CD14-positive monocyte (primary cell): ENCODE results near the gene DISP2. TPM values are rescaled to one million over a fixed set of nuclear protein-coding genes. Genes with fewer than 3 reads are reported as not detected.

Source experiments
- DNase-seq, 3 donors: peaks; one replicate each; pipeline ENCODE4 v3.0.0-alpha.2; 2011 to 2022
- H2AFZ ChIP-seq: 2 replicates; pipeline ENCODE4 v1.6.0; 2012; ENCODE audit warnings: mild to moderate bottlenecking, low read depth, low read length, inconsistent platforms; ENCODE audit not compliant: insufficient read depth, poor library complexity, severe bottlenecking
- H3K27ac ChIP-seq, 2 donors: 1 replicate in 1 of 2; 2 replicates in 1 of 2; pipeline ENCODE4 v1.5.1; 2012 to 2013; ENCODE audit warnings: low read length in 2 of 2, control low read depth in 1 of 2, inconsistent platforms in 1 of 2, low read depth in 1 of 2, mild to moderate bottlenecking in 1 of 2
- H3K27me3 ChIP-seq, 2 donors: one replicate each; pipeline versions ENCODE4 v1.6.0 to v1.6.1; 2011 to 2013; ENCODE audit warnings: low read length in 2 of 2; ENCODE audit not compliant: control insufficient read depth in 2 of 2, insufficient read depth in 2 of 2
- H3K36me3 ChIP-seq, 2 donors: replicated peaks in 1 of 2; 1 replicate in 1 of 2; 2 replicates in 1 of 2; pipeline versions ENCODE4 v1.5.1 to v1.6.1; 2012 to 2013; ENCODE audit warnings: low read length in 2 of 2, control low read depth in 1 of 2, inconsistent platforms in 1 of 2, mild to moderate bottlenecking in 1 of 2; ENCODE audit not compliant: insufficient read depth in 2 of 2, control insufficient read depth in 1 of 2
- H3K4me1 ChIP-seq, 2 donors: 1 replicate in 1 of 2; 2 replicates in 1 of 2; pipeline versions ENCODE4 v1.5.1 to v1.6.1; 2012 to 2013; ENCODE audit warnings: low read length in 2 of 2, control low read depth in 1 of 2, inconsistent platforms in 1 of 2, mild to moderate bottlenecking in 1 of 2, moderate library complexity in 1 of 2; ENCODE audit not compliant: insufficient read depth in 2 of 2, control insufficient read depth in 1 of 2
- H3K4me2 ChIP-seq: replicated peaks from 2 replicates; pipeline ENCODE3; 2012; ENCODE audit warnings: low read length, moderate library complexity, mild to moderate bottlenecking; ENCODE audit not compliant: poor library complexity, severe bottlenecking; ENCODE audit errors: extremely low read depth
- H3K4me3 ChIP-seq, 3 experiments: fragments of 200-600 bp in 1 of 3; sonication (generic) in 1 of 3; replicated peaks in 1 of 3; 1 replicate in 2 of 3; 2 replicates in 1 of 3; pipeline ENCODE4 v1.5.1; 2011 to 2013; ENCODE audit warnings: low read length in 3 of 3, mild to moderate bottlenecking in 3 of 3, control low read depth in 2 of 3, low read depth in 2 of 3, inconsistent platforms in 1 of 3, moderate library complexity in 1 of 3
- H3K79me2 ChIP-seq: 2 replicates; pipeline ENCODE4 v1.6.0; 2012; ENCODE audit warnings: mild to moderate bottlenecking, control low read depth, inconsistent platforms, low read length, moderate library complexity; ENCODE audit not compliant: insufficient read depth
- H3K9ac ChIP-seq: 2 replicates; pipeline ENCODE4 v1.6.0; 2017; ENCODE audit warnings: low read length, mild to moderate bottlenecking; ENCODE audit not compliant: insufficient read depth, poor library complexity, severe bottlenecking
- H3K9me3 ChIP-seq, 2 donors: replicated peaks in 1 of 2; 1 replicate in 1 of 2; 2 replicates in 1 of 2; pipeline versions ENCODE4 v1.5.1 to v1.6.1; 2012 to 2013; ENCODE audit warnings: low read length in 2 of 2, control low read depth in 1 of 2; ENCODE audit not compliant: control insufficient read depth in 1 of 2, insufficient read depth in 1 of 2
- H4K20me1 ChIP-seq: 2 replicates; pipeline ENCODE4 v1.6.0; 2012; ENCODE audit warnings: mild to moderate bottlenecking, low read length, control low read depth, moderate library complexity; ENCODE audit not compliant: insufficient read depth
- H3K27ac Mint-ChIP-seq, 7 donors: one replicate each; pipeline ENCODE4 v1.8.0; 2020; ENCODE audit warnings: mild to moderate bottlenecking in 7 of 7, mixed read lengths in 7 of 7, moderate library complexity in 6 of 7, inconsistent platforms in 2 of 7
- H3K27me3 Mint-ChIP-seq, 3 donors: one replicate each; pipeline ENCODE4 v1.8.0; 2021 to 2022; ENCODE audit warnings: low read depth in 3 of 3, mild to moderate bottlenecking in 3 of 3, mixed read lengths in 3 of 3, moderate library complexity in 3 of 3, inconsistent platforms in 1 of 3
- H3K36me3 Mint-ChIP-seq, 2 donors: one replicate each; pipeline ENCODE4 v1.8.0; 2020; ENCODE audit warnings: mixed read lengths in 2 of 2, inconsistent platforms in 1 of 2, mild to moderate bottlenecking in 1 of 2
- H3K4me1 Mint-ChIP-seq: one replicate; pipeline ENCODE4 v1.8.0; 2020; ENCODE audit warnings: mild to moderate bottlenecking, mixed read lengths
- H3K4me3 Mint-ChIP-seq, 2 donors: one replicate each; pipeline ENCODE4 v1.8.0; 2020; ENCODE audit warnings: mild to moderate bottlenecking in 2 of 2, mixed read lengths in 2 of 2, moderate library complexity in 1 of 2
- H3K9me3 Mint-ChIP-seq, 7 donors: one replicate each; pipeline ENCODE4 v1.8.0; 2020 to 2022; ENCODE audit warnings: mixed read lengths in 7 of 7, mild to moderate bottlenecking in 6 of 7, moderate library complexity in 6 of 7, inconsistent platforms in 2 of 7
- CTCF ChIP-seq: fragments of 200-600 bp; IDR thresholded peaks from one replicate; pipeline ENCODE4 v1.8.0; 2022; ENCODE audit warnings: antibody characterized with exemption, mild to moderate bottlenecking
- WGBS: methylation state at CpG from one replicate; pipeline ENCODE4 v1.1.5; 2013; ENCODE audit warnings: missing lambda C conversion rate; ENCODE audit not compliant: insufficient coverage; 5-methylcytosine and 5-hydroxymethylcytosine counted together
- intact Hi-C, 2 donors: fragments of 100-400 bp; cut with micrococcal nuclease; formaldehyde crosslinking; loops; one replicate each; pipeline versions ENCODE4 v1.15.0 to v1.15.1; 2023
- polyA plus RNA-seq, 3 donors: library from polyadenylated mRNA; depleted of rRNA in 1 of 3; unstranded in 2 of 3; stranded (reverse) in 1 of 3; fragments of 300-500 nt in 2 of 3; fragments of >200 nt in 1 of 3; fragmentation: Illumina TruSeq in 2 of 3; gene quantifications; 1 replicate in 2 of 3; 2 replicates in 1 of 3; pipeline ENCODE4 v1.2.3, GENCODE V29; 2012 to 2021

The DISP2 gene
- polyA plus RNA-seq, 3 donors = 0.01 TPM; not detected in 1

- no peaks in the 10 kb centered on the region for H3K27me3 ChIP-seq
- peaks cover 62 to 80% of the 10 kb centered on the region in 2 donors for H3K4me1 ChIP-seq
- no peak for DNase-seq
- no peak overlapping the region for H3K4me3 ChIP-seq
- TF ChIP-seq CTCF = no peak
- intact Hi-C loops = no loop called here
- H2AFZ ChIP-seq = no peak overlapping the region
- Mint-ChIP-seq H3K4me1 (peaks cover 77% of the 10 kb centered on the region), H3K27me3 (peaks cover 2 to 5% (median 3%) of the 10 kb centered on the region in 3 donors), H3K36me3 (peaks cover 53 to 54% of the 10 kb centered on the region in 2 donors), H3K27ac (no peak overlapping the region), H3K4me3 (no peak overlapping the region), H3K9me3 (peaks cover 0 to 3% (median 0%) of the 10 kb centered on the region in 7 donors)
- H4K20me1 ChIP-seq = peaks cover 3% of the 10 kb centered on the region
- no peaks in the 10 kb centered on the region for H3K9me3 ChIP-seq
- H3K79me2 ChIP-seq = peaks cover 43% of the 10 kb centered on the region
- no peak overlapping the region for H3K9ac ChIP-seq
- H3K4me2 ChIP-seq = no peak overlapping the region
- 37% methylated on average over 5 of the region's 6 CpGs for WGBS
- H3K36me3 ChIP-seq = peaks cover 3 to 40% of the 10 kb centered on the region in 2 donors
- H3K27ac ChIP-seq = no peak overlapping the region
Observed at GRCh38 chr15:40327457-40327856, 30.6 kb upstream of the DISP2 start.

- WGBS = 75% methylated on average over 3 of the region's 3 CpGs
- no peaks in the 10 kb centered on the region for H3K9me3 ChIP-seq
- H3K27me3 ChIP-seq = no peaks in the 10 kb centered on the region
- peaks cover 64 to 80% of the 10 kb centered on the region in 2 donors for H3K4me1 ChIP-seq
- H3K4me3 ChIP-seq = no peak overlapping the region
- intact Hi-C loops = no loop called here
- H3K9ac ChIP-seq = no peak overlapping the region
- H3K4me2 ChIP-seq = no peak overlapping the region
- peaks cover 3% of the 10 kb centered on the region for H4K20me1 ChIP-seq
- DNase-seq = no peak
- Mint-ChIP-seq H3K4me1 (peaks cover 82% of the 10 kb centered on the region), H3K27me3 (peaks cover 2 to 4% (median 2%) of the 10 kb centered on the region in 3 donors), H3K36me3 (peaks cover 54 to 56% of the 10 kb centered on the region in 2 donors), H3K9me3 (peaks cover 0 to 2% (median 0%) of the 10 kb centered on the region in 7 donors), H3K4me3 (no peak overlapping the region), H3K27ac (no peak overlapping the region)
- H3K36me3 ChIP-seq = peaks cover 3 to 40% of the 10 kb centered on the region in 2 donors
- no peak overlapping the region for H2AFZ ChIP-seq
- H3K27ac ChIP-seq = no peak overlapping the region
- peaks cover 43% of the 10 kb centered on the region for H3K79me2 ChIP-seq
- no peak for TF ChIP-seq CTCF
Observed at GRCh38 chr15:40328176-40328575, 29.8 kb upstream of the DISP2 start.
